Measurements from ENCODE around the gene CXCR6.

The CXCR6 gene

GRCh38 chr3:45990181-45990580 is 46.9 kb downstream of the CXCR6 start:
- H3K23ac ChIP-seq (ENCODE audit: low read length) = no peak overlapping the region
- DNase-seq = no peak

GRCh38 chr3:45991341-45991740 is 48.1 kb downstream of the CXCR6 start:
- Histone ChIP-seq H4K8ac (ENCODE audit: low read depth, low read length) (no peak overlapping the region), H4K91ac (ENCODE audit: low read depth, low read length) (no peak overlapping the region), H2BK120ac (ENCODE audit: insufficient read depth, low read length, poor library complexity) (no peak overlapping the region), H3K36me3 (ENCODE audit: control insufficient read depth in 1 of 2, insufficient read depth in 2 of 2, low read length in 2 of 2) (no peaks in the 10 kb centered on the region), H3K4me1 (ENCODE audit: control insufficient read depth in 1 of 2, insufficient read depth in 2 of 2, low read length in 2 of 2) (peaks cover 0 to 11% of the 10 kb centered on the region in 2 experiments), H3K4ac (ENCODE audit: low read depth, low read length) (no peak overlapping the region), H2AK5ac (ENCODE audit: low read length) (no peak overlapping the region), H4K12ac (ENCODE audit: low read depth, low read length) (no peak overlapping the region), H3K4me2 (ENCODE audit: low read length) (no peak overlapping the region), H3K9ac (ENCODE audit: low read length) (no peak overlapping the region), H3K18ac (ENCODE audit: low read length) (peak overlapping the region; percentile 20), H3K4me3 (ENCODE audit: low read depth, low read length) (no peak overlapping the region), H3K23ac (ENCODE audit: low read length) (no peak overlapping the region), H3K9me3 (ENCODE audit: insufficient read depth, low read depth, low read length) (peaks cover 2% of the 10 kb centered on the region), H3K27me3 (ENCODE audit: insufficient read depth, low read length) (no peaks in the 10 kb centered on the region), H3K79me1 (ENCODE audit: low read length) (peaks cover 10% of the 10 kb centered on the region), H2AFZ (ENCODE audit: insufficient read depth, low read length, poor library complexity) (no peak overlapping the region), H2BK12ac (ENCODE audit: low read length) (no peak overlapping the region), H2BK5ac (ENCODE audit: low read depth, low read length, poor library complexity) (no peak overlapping the region), H3K14ac (ENCODE audit: low read length) (no peak overlapping the region), H3K79me2 (ENCODE audit: control insufficient read depth, insufficient read depth, low read length, poor library complexity) (peaks cover 5% of the 10 kb centered on the region), H3K27ac (ENCODE audit: low read depth, low read length) (no peak overlapping the region)
- WGBS (ENCODE audit: extremely low coverage, insufficient coverage, insufficient read length) = no CpG with 5 or more reads among the region's 6 CpGs
- DNase-seq = no peak

More at GRCh38 chr3:45990181-45990580, 46.9 kb downstream of the CXCR6 start:
- no peak overlapping the region for H2AK5ac ChIP-seq (ENCODE audit: low read length)
- H4K8ac ChIP-seq (ENCODE audit: low read depth, low read length) = no peak overlapping the region
- H3K14ac ChIP-seq (ENCODE audit: low read length) = no peak overlapping the region
- no peak overlapping the region for H3K9ac ChIP-seq (ENCODE audit: low read length)
- H3K27ac ChIP-seq (ENCODE audit: low read depth, low read length) = no peak overlapping the region
- no peaks in the 10 kb centered on the region for H3K27me3 ChIP-seq (ENCODE audit: insufficient read depth, low read length)
- H3K4me3 ChIP-seq (ENCODE audit: low read depth, low read length) = no peak overlapping the region
- H3K4me2 ChIP-seq (ENCODE audit: low read length) = no peak overlapping the region
- H3K79me1 ChIP-seq (ENCODE audit: low read length) = peaks cover 6% of the 10 kb centered on the region
- no peak overlapping the region for H4K12ac ChIP-seq (ENCODE audit: low read depth, low read length)
- no peak overlapping the region for H2BK120ac ChIP-seq (ENCODE audit: insufficient read depth, low read length, poor library complexity)
- peaks cover 0 to 10% of the 10 kb centered on the region in 2 experiments for H3K4me1 ChIP-seq (ENCODE audit: control insufficient read depth in 1 of 2, insufficient read depth in 2 of 2, low read length in 2 of 2)
- no peak overlapping the region for H4K91ac ChIP-seq (ENCODE audit: low read depth, low read length)
- H3K9me3 ChIP-seq (ENCODE audit: insufficient read depth, low read depth, low read length) = peaks cover 2% of the 10 kb centered on the region
- no peak overlapping the region for H2BK5ac ChIP-seq (ENCODE audit: low read depth, low read length, poor library complexity)
- WGBS (ENCODE audit: extremely low coverage, insufficient coverage, insufficient read length) = no CpG with 5 or more reads among the region's 3 CpGs
- H3K79me2 ChIP-seq (ENCODE audit: control insufficient read depth, insufficient read depth, low read length, poor library complexity) = peaks cover 4% of the 10 kb centered on the region
- H2AFZ ChIP-seq (ENCODE audit: insufficient read depth, low read length, poor library complexity) = no peak overlapping the region
- H3K4ac ChIP-seq (ENCODE audit: low read depth, low read length) = no peak overlapping the region
- no peaks in the 10 kb centered on the region for H3K36me3 ChIP-seq (ENCODE audit: control insufficient read depth in 1 of 2, insufficient read depth in 2 of 2, low read length in 2 of 2)
- H3K18ac ChIP-seq (ENCODE audit: low read length) = no peak overlapping the region
- H2BK12ac ChIP-seq (ENCODE audit: low read length) = no peak overlapping the region

- Histone ChIP-seq H2AFZ (ENCODE audit: insufficient read depth, low read length, poor library complexity) (no peak overlapping the region), H3K18ac (ENCODE audit: low read length) (no peak overlapping the region), H3K36me3 (ENCODE audit: control insufficient read depth in 1 of 2, insufficient read depth in 2 of 2, low read length in 2 of 2) (no peaks in the 10 kb centered on the region), H2BK12ac (ENCODE audit: low read length) (no peak overlapping the region), H4K8ac (ENCODE audit: low read depth, low read length) (no peak overlapping the region), H4K91ac (ENCODE audit: low read depth, low read length) (no peak overlapping the region), H3K79me1 (ENCODE audit: low read length) (peaks cover 10% of the 10 kb centered on the region), H3K9ac (ENCODE audit: low read length) (no peak overlapping the region), H3K14ac (ENCODE audit: low read length) (no peak overlapping the region), H2BK120ac (ENCODE audit: insufficient read depth, low read length, poor library complexity) (no peak overlapping the region), H2AK5ac (ENCODE audit: low read length) (no peak overlapping the region), H2BK5ac (ENCODE audit: low read depth, low read length, poor library complexity) (no peak overlapping the region), H3K4me1 (ENCODE audit: control insufficient read depth in 1 of 2, insufficient read depth in 2 of 2, low read length in 2 of 2) (peaks cover 0 to 12% of the 10 kb centered on the region in 2 experiments), H3K4ac (ENCODE audit: low read depth, low read length) (no peak overlapping the region), H3K27me3 (ENCODE audit: insufficient read depth, low read length) (no peaks in the 10 kb centered on the region), H4K12ac (ENCODE audit: low read depth, low read length) (no peak overlapping the region), H3K9me3 (ENCODE audit: insufficient read depth, low read depth, low read length) (peaks cover 2% of the 10 kb centered on the region), H3K4me2 (ENCODE audit: low read length) (no peak overlapping the region), H3K4me3 (ENCODE audit: low read depth, low read length) (no peak overlapping the region), H3K27ac (ENCODE audit: low read depth, low read length) (no peak overlapping the region), H3K79me2 (ENCODE audit: control insufficient read depth, insufficient read depth, low read length, poor library complexity) (peaks cover 5% of the 10 kb centered on the region), H3K23ac (ENCODE audit: low read length) (no peak overlapping the region)
- DNase-seq = no peak
- no CpG with 5 or more reads among the region's 2 CpGs for WGBS (ENCODE audit: extremely low coverage, insufficient coverage, insufficient read length)
These were observed 49.0 kb downstream of the CXCR6 start for GRCh38 chr3:45992133-45992729.

- Histone ChIP-seq H3K79me1 (ENCODE audit: low read length) (peaks cover 10% of the 10 kb centered on the region), H3K79me2 (ENCODE audit: control insufficient read depth, insufficient read depth, low read length, poor library complexity) (peaks cover 5% of the 10 kb centered on the region), H2AK5ac (ENCODE audit: low read length) (no peak overlapping the region), H4K12ac (ENCODE audit: low read depth, low read length) (no peak overlapping the region), H4K91ac (ENCODE audit: low read depth, low read length) (no peak overlapping the region), H2AFZ (ENCODE audit: insufficient read depth, low read length, poor library complexity) (no peak overlapping the region), H3K27me3 (ENCODE audit: insufficient read depth, low read length) (no peaks in the 10 kb centered on the region), H2BK12ac (ENCODE audit: low read length) (no peak overlapping the region), H3K4me2 (ENCODE audit: low read length) (no peak overlapping the region), H3K36me3 (ENCODE audit: control insufficient read depth in 1 of 2, insufficient read depth in 2 of 2, low read length in 2 of 2) (no peaks in the 10 kb centered on the region), H3K9ac (ENCODE audit: low read length) (no peak overlapping the region), H3K4me3 (ENCODE audit: low read depth, low read length) (no peak overlapping the region), H3K23ac (ENCODE audit: low read length) (no peak overlapping the region), H3K14ac (ENCODE audit: low read length) (no peak overlapping the region), H3K27ac (ENCODE audit: low read depth, low read length) (no peak overlapping the region), H2BK120ac (ENCODE audit: insufficient read depth, low read length, poor library complexity) (no peak overlapping the region), H4K8ac (ENCODE audit: low read depth, low read length) (no peak overlapping the region), H3K18ac (ENCODE audit: low read length) (no peak overlapping the region), H3K4ac (ENCODE audit: low read depth, low read length) (peak overlapping the region; percentile 22), H3K9me3 (ENCODE audit: insufficient read depth, low read depth, low read length) (peaks cover 4% of the 10 kb centered on the region), H2BK5ac (ENCODE audit: low read depth, low read length, poor library complexity) (no peak overlapping the region), H3K4me1 (ENCODE audit: control insufficient read depth in 1 of 2, insufficient read depth in 2 of 2, low read length in 2 of 2) (peaks cover 0 to 12% of the 10 kb centered on the region in 2 experiments)
- no peak for DNase-seq
- no CpG with 5 or more reads among the region's 2 CpGs for WGBS (ENCODE audit: extremely low coverage, insufficient coverage, insufficient read length)
These were observed 49.6 kb downstream of the CXCR6 start for GRCh38 chr3:45992821-45993221.
